Activated T-helper 1 cell treated with anti-CD3 and anti-CD28 coated beads, Interleukin-12 subunit alpha, Interleukin-12 subunit beta, Interleukin-2, Interleukin-4 antibody, amounts not matched to agents 30 ng/mL and 10 ng/mL and 1 ng/mL, durations not matched to agents 14 hours and 24 hours and 36 hours (primary cell): ENCODE measurements around the gene FBXO41. TPM values are rescaled to one million over a fixed set of nuclear protein-coding genes. Genes with fewer than 3 reads are reported as not detected.

Experiments
- DNase-seq: peaks from one replicate; pipeline ENCODE4 v3.0.0; 2021; ENCODE audit warnings: low spot score
- H3K27ac Mint-ChIP-seq: one replicate; pipeline ENCODE4 v1.8.0; 2021; ENCODE audit warnings: mild to moderate bottlenecking, mixed read lengths
- H3K27me3 Mint-ChIP-seq: one replicate; pipeline ENCODE4 v1.8.0; 2022; ENCODE audit warnings: mild to moderate bottlenecking, moderate library complexity, mixed read lengths; ENCODE audit not compliant: insufficient read depth
- H3K36me3 Mint-ChIP-seq: one replicate; pipeline ENCODE4 v1.8.0; 2021; ENCODE audit warnings: low read depth, mixed read lengths
- H3K4me1 Mint-ChIP-seq: one replicate; pipeline ENCODE4 v1.8.0; 2021; ENCODE audit warnings: low read depth, mixed read lengths
- H3K4me3 Mint-ChIP-seq: one replicate; pipeline ENCODE4 v1.8.0; 2021; ENCODE audit warnings: mild to moderate bottlenecking, moderate library complexity, mixed read lengths
- H3K9me3 Mint-ChIP-seq: one replicate; pipeline ENCODE4 v1.8.0; 2021; ENCODE audit warnings: mixed read lengths
- intact Hi-C: fragments of 100-400 bp; cut with micrococcal nuclease; formaldehyde crosslinking; loops from one replicate; pipeline ENCODE4 v1.15.1; 2024
- total RNA-seq: library from RNA; stranded (reverse); gene quantifications from 2 replicates; pipeline ENCODE4 v1.2.3, GENCODE V29; 2022

FBXO41 gene
- total RNA-seq, 1 donor from 2014 or later = 29.3 TPM

- intact Hi-C loops = no loop called here
- Mint-ChIP-seq H3K36me3 (peaks cover 10% of the 10 kb centered on the region), H3K4me3 (no peak overlapping the region), H3K27me3 (no peaks in the 10 kb centered on the region), H3K9me3 (no peaks in the 10 kb centered on the region), H3K27ac (no peak overlapping the region), H3K4me1 (no peaks in the 10 kb centered on the region)
- no peak for DNase-seq
These were observed 27.7 kb downstream of the FBXO41 start for GRCh38 chr2:73256618-73256922.

GRCh38 chr2:73255907-73256617 is 28.2 kb downstream of the FBXO41 start:
- no peaks in the 10 kb centered on the region for H3K4me1 Mint-ChIP-seq
- H3K27ac Mint-ChIP-seq = no peak overlapping the region
- intact Hi-C loops = no loop called here
- no peak for DNase-seq
- H3K4me3 Mint-ChIP-seq = no peak overlapping the region
- no peaks in the 10 kb centered on the region for H3K9me3 Mint-ChIP-seq
- H3K36me3 Mint-ChIP-seq = peaks cover 9% of the 10 kb centered on the region
- H3K27me3 Mint-ChIP-seq = no peaks in the 10 kb centered on the region

GRCh38 chr2:73255007-73255644 is 29.2 kb downstream of the FBXO41 start:
- Mint-ChIP-seq H3K27me3 (no peaks in the 10 kb centered on the region), H3K27ac (no peak overlapping the region), H3K36me3 (peaks cover 18% of the 10 kb centered on the region), H3K9me3 (no peaks in the 10 kb centered on the region), H3K4me3 (no peak overlapping the region), H3K4me1 (no peaks in the 10 kb centered on the region)
- intact Hi-C loops = no loop called here
- no peak for DNase-seq

GRCh38 chr2:73254343-73255006 is 29.8 kb downstream of the FBXO41 start:
- H3K27ac Mint-ChIP-seq = no peak overlapping the region
- no peaks in the 10 kb centered on the region for H3K9me3 Mint-ChIP-seq
- H3K36me3 Mint-ChIP-seq = peaks cover 24% of the 10 kb centered on the region
- no peak for DNase-seq
- no peak overlapping the region for H3K4me3 Mint-ChIP-seq
- no peaks in the 10 kb centered on the region for H3K4me1 Mint-ChIP-seq
- intact Hi-C loops = no loop called here
- no peaks in the 10 kb centered on the region for H3K27me3 Mint-ChIP-seq

- no peak for DNase-seq
- no peak overlapping the region for H3K27ac Mint-ChIP-seq
- intact Hi-C loops = no loop called here
- H3K4me1 Mint-ChIP-seq = no peaks in the 10 kb centered on the region
- peaks cover 29% of the 10 kb centered on the region for H3K36me3 Mint-ChIP-seq
- no peaks in the 10 kb centered on the region for H3K9me3 Mint-ChIP-seq
- H3K4me3 Mint-ChIP-seq = no peak overlapping the region
- H3K27me3 Mint-ChIP-seq = no peaks in the 10 kb centered on the region
These were observed 30.4 kb downstream of the FBXO41 start for GRCh38 chr2:73253901-73254300.

GRCh38 chr2:73253400-73253799 is 30.9 kb downstream of the FBXO41 start:
- intact Hi-C loops = no loop called here
- peaks cover 34% of the 10 kb centered on the region for H3K36me3 Mint-ChIP-seq
- H3K27me3 Mint-ChIP-seq = no peaks in the 10 kb centered on the region
- no peaks in the 10 kb centered on the region for H3K9me3 Mint-ChIP-seq
- H3K4me3 Mint-ChIP-seq = no peak overlapping the region
- no peak for DNase-seq
- H3K27ac Mint-ChIP-seq = no peak overlapping the region
- no peaks in the 10 kb centered on the region for H3K4me1 Mint-ChIP-seq

- Mint-ChIP-seq H3K27ac (no peak overlapping the region), H3K4me3 (no peak overlapping the region), H3K9me3 (no peaks in the 10 kb centered on the region), H3K4me1 (no peaks in the 10 kb centered on the region), H3K27me3 (no peaks in the 10 kb centered on the region), H3K36me3 (peaks cover 36% of the 10 kb centered on the region)
- DNase-seq = no peak
- intact Hi-C loops = no loop called here
These were observed 31.8 kb downstream of the FBXO41 start for GRCh38 chr2:73252238-73253027.

- Mint-ChIP-seq H3K27ac (no peak overlapping the region), H3K36me3 (peaks cover 49% of the 10 kb centered on the region)
These were observed 33.1 kb downstream of the FBXO41 start for GRCh38 chr2:73250872-73251846.

GRCh38 chr2:73249636-73250035 is 34.6 kb downstream of the FBXO41 start:
- Mint-ChIP-seq H3K36me3 (peaks cover 59% of the 10 kb centered on the region), H3K27me3 (no peaks in the 10 kb centered on the region), H3K27ac (no peak overlapping the region), H3K4me3 (no peak overlapping the region), H3K4me1 (peaks cover 17% of the 10 kb centered on the region), H3K9me3 (no peaks in the 10 kb centered on the region)
- DNase-seq = no peak
- intact Hi-C loops = no loop called here

More at GRCh38 chr2:73250872-73251846, 33.1 kb downstream of the FBXO41 start:
- intact Hi-C loops = no loop called here
- H3K4me3 Mint-ChIP-seq = no peak overlapping the region
- H3K27me3 Mint-ChIP-seq = no peaks in the 10 kb centered on the region
- DNase-seq = no peak
- H3K4me1 Mint-ChIP-seq = peaks cover 9% of the 10 kb centered on the region
- H3K9me3 Mint-ChIP-seq = no peaks in the 10 kb centered on the region

- H3K9me3 Mint-ChIP-seq = no peaks in the 10 kb centered on the region
- DNase-seq = no peak
- intact Hi-C loops = no loop called here
- H3K4me3 Mint-ChIP-seq = no peak overlapping the region
- H3K27me3 Mint-ChIP-seq = no peaks in the 10 kb centered on the region
- no peak overlapping the region for H3K27ac Mint-ChIP-seq
- H3K4me1 Mint-ChIP-seq = peaks cover 24% of the 10 kb centered on the region
- H3K36me3 Mint-ChIP-seq = peaks cover 63% of the 10 kb centered on the region
These were observed 37.4 kb downstream of the FBXO41 start for GRCh38 chr2:73246850-73247249.

- Mint-ChIP-seq H3K36me3 (peaks cover 59% of the 10 kb centered on the region), H3K9me3 (no peaks in the 10 kb centered on the region), H3K4me3 (no peak overlapping the region), H3K27me3 (no peaks in the 10 kb centered on the region), H3K4me1 (peaks cover 26% of the 10 kb centered on the region), H3K27ac (peak overlapping the region; percentile 44)
- intact Hi-C loops = no loop called here
- DNase-seq = no peak
These were observed 39.7 kb downstream of the FBXO41 start for GRCh38 chr2:73244580-73244979.

GRCh38 chr2:73243884-73244570 is 40.3 kb downstream of the FBXO41 start:
- Mint-ChIP-seq H3K27me3 (no peaks in the 10 kb centered on the region), H3K4me1 (peaks cover 32% of the 10 kb centered on the region), H3K27ac (peak overlapping the region; percentile 40), H3K9me3 (no peaks in the 10 kb centered on the region), H3K36me3 (peaks cover 57% of the 10 kb centered on the region), H3K4me3 (no peak overlapping the region)
- intact Hi-C loops = no loop called here
- DNase-seq = no peak
